H9 (cell line): ENCODE data around the gene RPA1. TPM values are rescaled to one million over a fixed set of nuclear protein-coding genes. Genes with fewer than 3 reads are reported as not detected.

Experiments used
- DNase-seq: peaks from one replicate; pipeline ENCODE4 v3.0.0-alpha.2; 2017
- H2AFZ ChIP-seq: one replicate; pipeline ENCODE4 v1.6.1; 2013; ENCODE audit warnings: mild to moderate bottlenecking, low read length, control low read depth, moderate library complexity
- H2AK5ac ChIP-seq: 2 replicates; pipeline ENCODE4 v1.6.1; 2013; ENCODE audit warnings: low read length, control low read depth, mixed read lengths; ENCODE audit not compliant: insufficient read length
- H2BK120ac ChIP-seq: one replicate; pipeline ENCODE4 v1.6.1; 2013; ENCODE audit warnings: low read depth, mild to moderate bottlenecking, low read length, control low read depth, inconsistent platforms; ENCODE audit not compliant: poor library complexity, severe bottlenecking
- H2BK12ac ChIP-seq: 2 replicates; pipeline ENCODE4 v1.6.1; 2013; ENCODE audit warnings: low read length, control low read depth, mixed read lengths, low read depth; ENCODE audit not compliant: insufficient read length
- H2BK15ac ChIP-seq: 2 replicates; pipeline ENCODE4 v1.6.1; 2013; ENCODE audit warnings: low read depth, low read length, control low read depth
- H2BK20ac ChIP-seq: one replicate; pipeline ENCODE4 v1.6.1; 2013; ENCODE audit warnings: low read depth, mild to moderate bottlenecking, low read length, control low read depth, inconsistent platforms; ENCODE audit not compliant: poor library complexity, severe bottlenecking
- H2BK5ac ChIP-seq: 2 replicates; pipeline ENCODE4 v1.6.1; 2013; ENCODE audit warnings: low read length, control low read depth, mixed read lengths; ENCODE audit not compliant: insufficient read length
- H3K14ac ChIP-seq: 2 replicates; pipeline ENCODE4 v1.6.1; 2013; ENCODE audit warnings: low read length, control low read depth; ENCODE audit not compliant: insufficient read depth
- H3K18ac ChIP-seq: 2 replicates; pipeline ENCODE4 v1.6.1; 2013; ENCODE audit warnings: low read depth, mild to moderate bottlenecking, mixed read lengths, low read length, control low read depth; ENCODE audit not compliant: insufficient read length
- H3K23ac ChIP-seq: 2 replicates; pipeline ENCODE4 v1.6.1; 2013; ENCODE audit warnings: low read length, control low read depth, mixed read lengths, low read depth; ENCODE audit not compliant: insufficient read length
- H3K23me2 ChIP-seq: 2 replicates; pipeline ENCODE4 v1.6.1; 2013; ENCODE audit warnings: low read depth, mild to moderate bottlenecking, mixed read lengths, low read length, control low read depth; ENCODE audit not compliant: insufficient read length, poor library complexity, severe bottlenecking
- H3K27ac ChIP-seq: 2 replicates; pipeline ENCODE4 v1.5.1; 2013; ENCODE audit warnings: low read length, control low read depth, mixed read lengths, low read depth; ENCODE audit not compliant: insufficient read length
- H3K27me3 ChIP-seq: 2 replicates; pipeline ENCODE4 v1.6.1; 2013; ENCODE audit warnings: low read length, control low read depth, inconsistent platforms; ENCODE audit not compliant: insufficient read depth
- H3K4ac ChIP-seq: 2 replicates; pipeline ENCODE4 v1.6.1; 2013; ENCODE audit warnings: low read depth, mild to moderate bottlenecking, control low read depth, inconsistent platforms, low read length, moderate library complexity
- H3K4me1 ChIP-seq: 2 replicates; pipeline ENCODE4 v1.6.1; 2013; ENCODE audit warnings: low read length, control low read depth, inconsistent platforms; ENCODE audit not compliant: insufficient read depth
- H3K4me2 ChIP-seq: 2 replicates; pipeline ENCODE4 v1.6.1; 2013; ENCODE audit warnings: low read length, control low read depth, mixed read lengths; ENCODE audit not compliant: insufficient read length, insufficient read depth
- H3K56ac ChIP-seq: 2 replicates; pipeline ENCODE4 v1.6.1; 2013; ENCODE audit warnings: low read depth, mild to moderate bottlenecking, mixed read lengths, low read length, control low read depth; ENCODE audit not compliant: insufficient read length
- H3K79me1 ChIP-seq: 2 replicates; pipeline ENCODE4 v1.6.1; 2013; ENCODE audit warnings: low read depth, mild to moderate bottlenecking, moderate library complexity, low read length, control low read depth, inconsistent platforms; ENCODE audit not compliant: insufficient read depth, poor library complexity, severe bottlenecking
- H3K79me2 ChIP-seq: 2 replicates; pipeline ENCODE4 v1.6.1; 2013; ENCODE audit warnings: low read length, control low read depth, inconsistent platforms; ENCODE audit not compliant: insufficient read depth
- H3K9ac ChIP-seq: 2 replicates; pipeline ENCODE4 v1.6.1; 2013; ENCODE audit warnings: low read length, control low read depth, mixed read lengths; ENCODE audit not compliant: insufficient read length; ENCODE audit errors: extremely low read depth
- H3K9me3 ChIP-seq: one replicate; pipeline ENCODE4 v1.6.1; 2013; ENCODE audit warnings: low read depth, low read length, inconsistent platforms; ENCODE audit not compliant: control insufficient read depth
- H3T11ph ChIP-seq: one replicate; pipeline ENCODE4 v1.6.1; 2013; ENCODE audit warnings: mild to moderate bottlenecking, low read length, control low read depth, inconsistent platforms
- H4K20me1 ChIP-seq: one replicate; pipeline ENCODE4 v1.6.1; 2013; ENCODE audit not compliant: control insufficient read depth, insufficient read length, insufficient read depth
- H4K5ac ChIP-seq: 2 replicates; pipeline ENCODE4 v1.6.1; 2013; ENCODE audit warnings: low read depth, mild to moderate bottlenecking, mixed read lengths, low read length, control low read depth; ENCODE audit not compliant: insufficient read length
- H4K8ac ChIP-seq: replicated peaks from 2 replicates; pipeline ENCODE4 v1.6.1; 2013; ENCODE audit warnings: low read length, control low read depth, mixed read lengths, low read depth; ENCODE audit not compliant: insufficient read length
- H4K91ac ChIP-seq: 2 replicates; pipeline ENCODE4 v1.6.1; 2013; ENCODE audit warnings: low read depth, mild to moderate bottlenecking, moderate library complexity, mixed read lengths, low read length, control low read depth; ENCODE audit not compliant: insufficient read length
- H3K27ac Mint-ChIP-seq, 3 experiments: 2 replicates in 2 of 3; 3 replicates in 1 of 3; pipeline ENCODE4 v1.8.0; 2020 to 2021; ENCODE audit warnings: mixed read lengths in 3 of 3, mild to moderate bottlenecking in 1 of 3, moderate library complexity in 1 of 3
- H3K27me3 Mint-ChIP-seq: 2 replicates; pipeline ENCODE4 v1.8.0; 2021; ENCODE audit warnings: low read depth, mild to moderate bottlenecking, moderate library complexity, mixed read lengths
- H3K36me3 Mint-ChIP-seq, 3 experiments: 2 replicates in 2 of 3; 3 replicates in 1 of 3; pipeline ENCODE4 v1.8.0; 2020 to 2021; ENCODE audit warnings: low read depth in 3 of 3, mixed read lengths in 3 of 3; ENCODE audit not compliant: insufficient read depth in 1 of 3
- H3K4me1 Mint-ChIP-seq, 2 experiments: 2 replicates each; pipeline ENCODE4 v1.8.0; 2020; ENCODE audit warnings: mixed read lengths in 2 of 2
- H3K4me3 Mint-ChIP-seq, 2 experiments: 2 replicates in 1 of 2; 3 replicates in 1 of 2; pipeline ENCODE4 v1.8.0; 2020 to 2021; ENCODE audit warnings: mild to moderate bottlenecking in 2 of 2, mixed read lengths in 2 of 2, moderate library complexity in 1 of 2
- H3K9me3 Mint-ChIP-seq, 2 experiments: 2 replicates in 1 of 2; 3 replicates in 1 of 2; pipeline ENCODE4 v1.8.0; 2020; ENCODE audit warnings: mild to moderate bottlenecking in 2 of 2, mixed read lengths in 2 of 2, moderate library complexity in 1 of 2
- CTCF ChIP-seq: fragments of 200-600 bp; sonication (generic); conservative IDR thresholded peaks from 3 replicates; pipeline ENCODE4 v1.8.0; 2021; ENCODE audit warnings: antibody characterized with exemption, mild to moderate bottlenecking
- WGBS: extraction: QIAGEN DNeasy Blood & Tissue Kit; methylation state at CpG from one replicate; pipeline ENCODE4 v1.1.7; 2013; ENCODE audit warnings: missing lambda C conversion rate, low lambda C conversion rate, mixed read lengths; ENCODE audit not compliant: insufficient read length; ENCODE audit errors: extremely low coverage; 5-methylcytosine and 5-hydroxymethylcytosine counted together
- total RNA-seq: library from RNA; stranded (reverse); gene quantifications from 2 replicates; pipeline ENCODE4 v1.2.1, GENCODE V29; 2021

The RPA1 gene
- total RNA-seq, 1 experiment from 2014 or later = 215 TPM

- Histone ChIP-seq H3K18ac (no peak overlapping the region), H3K23me2 (no peaks in the 10 kb centered on the region), H4K91ac (no peak overlapping the region), H2BK20ac (no peak overlapping the region), H3K27me3 (no peaks in the 10 kb centered on the region), H2AK5ac (no peak overlapping the region), H3K23ac (no peak overlapping the region), H3K4me1 (no peaks in the 10 kb centered on the region), H3K4ac (no peak overlapping the region), H3K79me2 (no peaks in the 10 kb centered on the region), H2AFZ (no peak overlapping the region), H2BK12ac (no peak overlapping the region), H3K79me1 (no peaks in the 10 kb centered on the region), H2BK5ac (no peak overlapping the region), H3K56ac (no peak overlapping the region), H4K8ac (no peak overlapping the region), H3K4me2 (no peak overlapping the region), H2BK120ac (no peak overlapping the region), H2BK15ac (no peak overlapping the region), H3K14ac (no peak overlapping the region), H3K9me3 (no peaks in the 10 kb centered on the region), H3T11ph (no peak overlapping the region), H3K27ac (no peak overlapping the region), H4K5ac (no peak overlapping the region), H3K9ac (no peak overlapping the region), H4K20me1 (no peaks in the 10 kb centered on the region)
- Mint-ChIP-seq H3K36me3 (peaks cover 11 to 76% (median 57%) of the 10 kb centered on the region in 3 experiments; a peak in 6 of 7 replicates), H3K9me3 (no peaks in the 10 kb centered on the region), H3K27ac (peak overlapping the region in 1 of 3 experiments; percentile 73; a peak in 1 of 7 replicates), H3K27me3 (no peaks in the 10 kb centered on the region), H3K4me1 (no peaks in the 10 kb centered on the region), H3K4me3 (no peak overlapping the region)
- no peak for DNase-seq
- no CpG with 5 or more reads among the region's 9 CpGs for WGBS
- no peak for TF ChIP-seq CTCF
Measured at GRCh38 chr17:1873418-1873817, 43.6 kb downstream of the RPA1 start.
